ENCODE measurements around the gene AKAP12. TPM values are rescaled to one million over a fixed set of nuclear protein-coding genes. Genes with fewer than 3 reads are reported as not detected.
A peak's percentile ranks its signal among the peaks of the same experiment; 100 is the strongest.

Gene AKAP12
- total RNA-seq, 1 experiment from 2014 or later: 33.7 TPM

DNA sequence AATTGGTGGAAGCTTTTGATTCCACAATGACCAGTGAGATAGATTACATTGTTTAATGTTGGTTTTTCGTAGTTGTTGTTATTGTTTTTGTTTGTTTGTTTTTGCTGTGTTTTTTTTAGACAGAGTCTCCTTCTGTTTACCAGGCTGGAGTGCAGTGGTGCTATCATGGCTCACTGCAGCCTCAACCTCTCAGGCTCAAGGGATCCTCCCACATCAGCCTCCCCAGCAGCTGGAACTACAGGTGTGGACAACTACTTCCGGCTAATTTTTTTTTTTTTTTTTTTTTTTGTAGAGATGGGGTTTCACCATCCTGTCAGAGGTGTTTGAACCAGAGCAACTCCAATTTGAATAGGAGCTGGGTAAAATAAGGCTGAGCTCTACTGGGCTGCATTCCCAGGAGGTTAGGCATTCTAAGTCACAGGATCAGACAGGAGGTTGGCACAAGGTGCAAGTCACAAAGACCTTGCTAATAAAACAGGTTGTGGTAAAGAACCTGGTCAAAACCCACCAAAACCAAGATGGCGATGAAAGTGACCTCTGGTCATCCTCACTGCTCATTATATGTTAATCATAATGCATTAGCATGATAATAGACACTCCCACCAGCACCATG, 10.9 kb upstream of the AKAP12 start:
- no peaks in the 10 kb centered on the region for H3K36me3 ChIP-seq (replicated peaks; ENCODE audit: control insufficient read depth, insufficient read depth, low read length)
- no peak for DNase-seq
- H3K27me3 ChIP-seq (ENCODE audit: control insufficient read depth, insufficient read depth, low read length): no peaks in the 10 kb centered on the region

DNA sequence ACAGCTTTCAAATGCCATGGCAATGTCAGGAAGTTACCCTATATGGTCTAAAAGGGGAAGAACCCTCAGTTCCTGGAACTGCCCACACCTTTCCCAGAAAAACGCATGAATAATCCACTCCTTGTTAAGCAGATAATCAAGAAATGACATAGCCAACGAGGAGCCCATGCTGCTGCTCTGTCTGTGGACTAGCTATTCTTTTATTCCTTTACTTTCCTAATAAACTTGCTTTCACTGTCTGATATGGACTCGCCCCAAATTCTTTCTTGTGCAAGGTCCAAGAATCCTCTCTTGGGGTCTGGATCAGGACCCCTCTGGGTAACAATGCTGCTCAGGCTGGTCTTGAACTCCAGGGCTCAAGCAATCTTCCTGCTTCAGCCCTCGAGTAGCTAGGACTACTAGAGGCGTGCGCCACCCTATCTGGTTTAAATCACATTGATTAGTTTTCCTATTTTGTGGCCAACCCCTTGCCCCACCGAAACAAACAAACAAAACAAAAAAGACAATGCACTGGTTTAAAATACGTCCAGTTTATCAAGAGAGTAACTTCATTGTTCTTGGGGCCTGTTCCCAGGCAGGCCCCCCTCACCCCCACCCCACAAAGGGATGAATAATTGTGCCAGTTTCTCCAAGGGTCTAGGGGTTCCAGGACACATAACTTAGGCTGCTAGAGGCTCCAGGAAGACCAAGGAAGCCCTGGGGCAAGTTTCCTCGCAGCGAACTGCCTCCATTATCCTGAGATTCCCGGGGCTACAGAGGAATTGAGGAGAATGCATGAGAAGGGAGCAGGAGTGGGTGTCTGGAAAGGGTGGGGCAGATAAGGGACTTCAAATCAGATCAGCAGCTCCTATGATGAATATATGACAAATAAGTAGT, 10.1 kb upstream of the AKAP12 start:
- Histone ChIP-seq H3K36me3 (replicated peaks; ENCODE audit: control insufficient read depth, insufficient read depth, low read length) (no peaks in the 10 kb centered on the region), H3K27me3 (ENCODE audit: control insufficient read depth, insufficient read depth, low read length) (no peaks in the 10 kb centered on the region), H3K4me3 (ENCODE audit: insufficient read depth, low read depth, low read length) (no peak overlapping the region)
- DNase-seq: no peak

More for the DNA sequence above, 10.9 kb upstream of the AKAP12 start:
- H3K4me3 ChIP-seq (ENCODE audit: insufficient read depth, low read depth, low read length): no peak overlapping the region

DNA sequence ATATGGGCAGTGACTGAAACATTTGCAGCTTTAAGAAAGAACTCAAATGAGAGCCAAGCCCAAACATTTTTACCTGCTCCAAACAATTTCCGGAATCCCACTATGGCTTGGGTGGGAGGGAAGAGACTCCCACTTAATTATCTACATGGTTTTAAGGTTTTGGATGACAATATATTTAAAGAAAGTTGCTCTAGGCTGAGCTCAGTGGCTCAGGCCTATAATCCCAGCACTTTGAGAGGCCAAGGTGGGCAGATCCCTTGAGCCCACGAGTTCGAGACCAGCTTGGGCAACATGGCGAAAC, 9.5 kb upstream of the AKAP12 start:
- no peaks in the 10 kb centered on the region for H3K27me3 ChIP-seq (ENCODE audit: control insufficient read depth, insufficient read depth, low read length)
- DNase-seq: no peak
- no peaks in the 10 kb centered on the region for H3K36me3 ChIP-seq (replicated peaks; ENCODE audit: control insufficient read depth, insufficient read depth, low read length)
- H3K4me3 ChIP-seq (ENCODE audit: insufficient read depth, low read depth, low read length): no peak overlapping the region

DNA sequence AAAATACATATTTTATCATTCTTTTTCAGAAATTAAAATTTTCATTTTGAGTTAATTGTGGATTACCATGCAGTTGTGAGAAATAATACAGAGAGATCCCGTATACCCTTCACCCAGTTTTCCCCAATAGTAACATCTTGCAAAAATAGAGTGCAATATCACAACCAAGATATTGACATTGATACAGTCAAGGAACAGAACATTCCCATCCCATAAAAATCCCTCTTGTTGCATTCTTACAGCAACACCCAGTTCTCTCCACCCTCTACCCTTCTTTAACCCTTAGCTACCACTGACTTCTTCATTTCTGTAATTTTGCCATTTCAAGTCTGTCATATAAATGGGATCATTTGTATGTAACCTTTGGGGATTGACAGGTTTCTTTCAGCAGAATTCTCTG, 6.9 kb upstream of the AKAP12 start:
- Histone ChIP-seq H3K36me3 (replicated peaks; ENCODE audit: control insufficient read depth, insufficient read depth, low read length) (no peaks in the 10 kb centered on the region), H3K27me3 (ENCODE audit: control insufficient read depth, insufficient read depth, low read length) (no peaks in the 10 kb centered on the region), H3K4me3 (ENCODE audit: insufficient read depth, low read depth, low read length) (no peak overlapping the region)
- DNase-seq: no peak

DNA sequence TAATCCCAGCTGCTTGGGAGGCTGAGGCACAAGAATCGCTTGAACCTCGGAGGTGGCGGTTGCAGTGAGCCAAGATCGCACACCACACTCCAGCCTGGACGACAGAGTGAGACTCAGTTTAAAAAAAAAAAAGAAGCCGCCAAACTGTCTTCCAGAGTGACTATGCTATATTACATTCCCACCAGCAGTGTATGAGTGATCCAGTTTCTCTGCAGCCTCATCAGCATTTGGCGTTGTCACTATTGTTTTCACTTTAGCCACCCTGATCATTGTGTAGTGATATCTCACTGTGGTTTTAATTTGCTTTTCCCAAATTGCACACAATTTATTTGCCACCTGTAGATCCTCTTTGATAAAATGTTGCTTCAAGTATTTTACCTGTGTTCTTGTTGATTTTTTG, 6.0 kb upstream of the AKAP12 start:
- H3K4me3 ChIP-seq (ENCODE audit: insufficient read depth, low read depth, low read length): no peak overlapping the region

DNA sequence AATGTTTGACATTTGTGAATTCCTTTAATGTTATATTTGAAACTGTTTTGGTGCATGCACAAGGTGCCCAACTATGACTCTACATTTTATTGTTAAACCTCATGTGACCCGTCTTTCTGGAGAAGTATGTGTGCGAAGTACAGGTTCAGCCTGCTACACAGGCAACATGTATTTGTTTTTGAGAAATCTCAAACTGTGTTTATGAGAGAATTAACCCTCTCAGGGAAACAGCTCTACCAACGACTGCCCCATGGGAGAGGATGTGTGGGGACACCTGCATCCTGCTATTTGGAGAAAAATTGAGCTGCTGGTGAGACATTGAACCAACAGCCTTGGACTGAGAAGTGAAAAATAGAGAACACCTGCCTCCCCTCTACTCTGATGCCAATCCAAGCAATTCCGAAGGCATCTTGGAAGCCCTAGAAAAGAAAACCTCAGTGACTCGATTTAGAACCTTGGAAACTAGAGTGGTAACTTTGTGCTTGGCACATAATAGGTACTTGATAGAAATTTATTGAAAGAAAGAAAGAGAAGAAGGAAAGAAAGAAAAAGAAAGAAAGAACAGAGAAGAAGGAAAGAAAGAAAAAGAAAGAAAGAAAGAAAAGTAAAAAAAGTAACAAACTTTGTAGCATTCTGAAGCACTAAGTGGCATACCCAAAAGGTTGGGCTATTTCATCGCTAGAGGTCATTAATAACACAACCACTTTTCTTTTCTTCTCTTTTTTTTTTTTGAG, 2.9 kb upstream of the AKAP12 start:
- no peak overlapping the region for H3K4me3 ChIP-seq (ENCODE audit: insufficient read depth, low read depth, low read length)
- H3K36me3 ChIP-seq (replicated peaks; ENCODE audit: control insufficient read depth, insufficient read depth, low read length): no peaks in the 10 kb centered on the region
- DNase-seq: no peak
- no peaks in the 10 kb centered on the region; the same call in 1 of the 2 replicates for H3K27me3 ChIP-seq (ENCODE audit: control insufficient read depth, insufficient read depth, low read length)

More for the DNA sequence above, 6.0 kb upstream of the AKAP12 start:
- Histone ChIP-seq H3K36me3 (replicated peaks; ENCODE audit: control insufficient read depth, insufficient read depth, low read length) (no peaks in the 10 kb centered on the region), H3K27me3 (ENCODE audit: control insufficient read depth, insufficient read depth, low read length) (no peaks in the 10 kb centered on the region)
- DNase-seq: no peak

DNA sequence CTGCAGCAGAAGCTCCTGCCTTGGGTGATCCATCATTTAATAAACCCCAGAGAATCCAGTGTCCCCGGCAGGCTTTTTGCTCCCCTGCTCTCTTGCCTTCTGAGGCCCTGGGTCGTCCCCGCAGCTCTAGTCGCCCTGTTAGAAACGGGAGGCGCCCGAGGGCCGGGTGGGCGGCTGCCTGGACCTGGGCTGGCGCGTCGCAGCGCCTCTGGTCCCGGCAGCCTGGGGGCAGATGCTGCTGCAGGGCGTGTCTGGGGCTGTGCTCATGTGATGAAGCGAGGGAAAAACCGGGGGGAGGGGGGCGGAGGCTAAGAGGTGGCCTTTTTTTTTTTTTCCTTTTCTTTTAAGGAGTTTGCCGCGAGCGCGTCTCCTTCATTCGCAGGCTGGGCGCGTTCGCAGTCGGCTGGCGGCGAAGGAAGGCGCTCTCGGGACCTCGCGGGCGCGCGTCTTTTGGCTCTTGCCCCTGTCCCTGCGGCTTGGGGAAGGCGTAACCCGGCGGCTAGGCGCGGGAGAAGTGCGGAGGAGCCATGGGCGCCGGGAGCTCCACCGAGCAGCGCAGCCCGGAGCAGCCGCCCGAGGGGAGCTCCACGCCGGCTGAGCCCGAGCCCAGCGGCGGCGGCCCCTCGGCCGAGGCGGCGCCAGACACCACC, 394 bp downstream of the AKAP12 start:
- H3K27me3 ChIP-seq (ENCODE audit: control insufficient read depth, insufficient read depth, low read length): no peaks in the 10 kb centered on the region; the same call in 1 of the 2 replicates
- peak overlapping the region; percentile 88 for H3K4me3 ChIP-seq (ENCODE audit: insufficient read depth, low read depth, low read length)
- no peaks in the 10 kb centered on the region for H3K36me3 ChIP-seq (replicated peaks; ENCODE audit: control insufficient read depth, insufficient read depth, low read length)
- DNase-seq: peak; percentile 97

DNA sequence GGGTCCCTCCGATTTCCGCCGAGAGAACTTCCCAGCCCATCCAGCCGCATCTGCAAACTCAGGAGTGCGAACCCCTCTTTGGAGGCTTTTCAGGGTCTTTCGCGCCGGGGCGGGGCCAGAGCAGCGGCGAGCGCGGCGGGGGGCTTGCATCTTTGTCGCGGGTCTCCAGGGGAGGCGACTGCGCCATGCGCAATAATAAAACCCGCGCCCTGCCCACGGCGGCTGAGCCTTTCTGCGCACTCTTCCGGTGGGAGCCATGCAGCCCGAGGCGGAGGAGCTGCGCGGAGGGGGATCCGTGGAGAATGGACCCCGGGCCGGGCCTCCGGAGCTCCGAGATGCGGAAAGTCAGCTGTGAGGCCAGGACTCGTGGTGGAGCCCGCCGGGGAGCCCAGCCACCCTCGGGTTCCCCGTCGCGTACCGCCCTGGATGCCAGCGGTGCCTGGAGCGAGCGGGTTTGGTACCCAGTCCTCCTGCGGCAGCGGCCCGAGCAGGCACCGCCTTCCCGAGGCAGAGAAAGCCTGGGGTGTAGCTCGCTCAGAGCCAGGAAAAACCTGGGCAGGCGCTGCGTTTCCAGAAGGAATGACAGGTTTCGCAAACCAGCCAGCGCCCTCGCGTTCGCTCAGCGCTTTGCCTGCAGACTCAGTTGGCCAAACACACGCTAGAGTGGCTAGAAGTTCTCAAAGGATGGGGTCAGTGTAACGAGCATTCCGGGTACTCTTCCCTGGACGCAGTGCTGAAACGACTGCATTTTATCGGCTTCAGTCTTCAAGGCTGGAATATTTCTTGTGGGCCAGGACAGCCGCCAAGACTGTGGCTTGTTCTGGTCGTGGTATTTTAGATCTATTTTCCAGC, 1.2 kb downstream of the AKAP12 start:
- H3K4me3 ChIP-seq (ENCODE audit: insufficient read depth, low read depth, low read length): peak overlapping the region; percentile 88
- peak; percentile 79 for DNase-seq
- H3K27me3 ChIP-seq (ENCODE audit: control insufficient read depth, insufficient read depth, low read length): no peaks in the 10 kb centered on the region; the same call in 1 of the 2 replicates
- no peaks in the 10 kb centered on the region for H3K36me3 ChIP-seq (replicated peaks; ENCODE audit: control insufficient read depth, insufficient read depth, low read length)

DNA sequence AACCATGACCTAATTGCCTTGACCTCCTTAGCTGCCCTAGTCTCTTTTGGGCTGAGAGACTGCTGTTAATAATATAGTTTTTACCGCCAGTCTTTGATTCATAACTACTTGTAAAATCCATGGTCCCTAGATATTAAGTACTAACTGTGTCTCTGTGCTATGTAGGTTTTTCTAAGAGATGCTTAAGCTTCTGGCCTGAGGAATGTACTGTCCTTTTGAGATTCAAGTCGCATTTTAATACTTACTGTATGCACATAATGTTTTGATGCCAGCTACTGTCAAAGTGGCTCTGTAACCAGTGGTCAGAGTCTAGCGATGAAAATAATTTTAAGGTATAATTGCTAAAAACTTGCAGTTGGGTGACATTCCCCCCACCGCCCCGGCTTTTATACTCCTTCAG, 2.1 kb downstream of the AKAP12 start:
- no peaks in the 10 kb centered on the region; the same call in 1 of the 2 replicates for H3K27me3 ChIP-seq (ENCODE audit: control insufficient read depth, insufficient read depth, low read length)
- H3K36me3 ChIP-seq (replicated peaks; ENCODE audit: control insufficient read depth, insufficient read depth, low read length): no peaks in the 10 kb centered on the region
- no peak for DNase-seq
- no peak overlapping the region for H3K4me3 ChIP-seq (ENCODE audit: insufficient read depth, low read depth, low read length)

DNA sequence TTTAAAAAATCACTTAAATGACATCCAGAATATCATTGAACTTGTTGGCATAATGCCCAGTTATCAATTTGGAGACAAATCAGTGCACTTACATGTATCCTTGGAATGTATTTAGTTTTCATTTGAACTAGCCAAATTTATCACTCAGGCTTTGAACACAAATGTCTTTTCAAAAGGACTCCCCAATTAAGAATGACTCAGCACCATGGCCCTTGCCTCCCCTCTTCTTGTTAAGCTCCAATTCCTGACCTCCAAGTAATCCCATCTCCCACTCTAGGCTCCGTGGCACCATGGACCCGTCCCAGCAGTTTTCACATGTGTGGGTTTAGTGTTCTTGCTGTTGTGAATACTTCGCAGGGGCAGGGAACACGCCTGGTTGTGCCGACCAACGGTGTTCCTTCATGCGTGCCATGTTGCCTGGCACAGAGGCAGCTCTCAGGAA, 2.7 kb downstream of the AKAP12 start:
- H3K36me3 ChIP-seq (replicated peaks; ENCODE audit: control insufficient read depth, insufficient read depth, low read length): no peaks in the 10 kb centered on the region; the same call in 1 of the 2 replicates
- no peak for DNase-seq
- H3K4me3 ChIP-seq (ENCODE audit: insufficient read depth, low read depth, low read length): no peak overlapping the region
- H3K27me3 ChIP-seq (ENCODE audit: control insufficient read depth, insufficient read depth, low read length): no peaks in the 10 kb centered on the region; the same call in 1 of the 2 replicates

DNA sequence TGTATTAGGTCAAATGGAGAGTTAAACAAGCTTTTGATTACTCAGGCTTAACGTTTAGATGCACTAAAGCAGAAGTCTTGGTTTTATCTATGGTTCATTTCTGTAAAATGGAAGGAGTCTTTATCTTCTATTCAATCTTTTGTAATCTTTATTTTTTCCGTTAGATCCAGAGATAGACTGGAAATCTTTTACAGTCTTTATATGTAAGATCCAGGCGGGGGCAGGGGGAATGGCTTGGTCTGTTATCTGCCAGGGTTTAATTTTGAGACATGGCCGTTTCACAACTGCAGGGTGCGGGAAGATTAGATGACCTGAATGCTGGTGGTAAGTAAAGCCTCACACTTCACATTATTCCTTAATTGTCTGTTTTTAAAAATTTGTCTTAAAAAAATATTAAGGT, 3.7 kb downstream of the AKAP12 start:
- no peak for DNase-seq
- H3K4me3 ChIP-seq (ENCODE audit: insufficient read depth, low read depth, low read length): no peak overlapping the region
- no peaks in the 10 kb centered on the region; the same call in 1 of the 2 replicates for H3K27me3 ChIP-seq (ENCODE audit: control insufficient read depth, insufficient read depth, low read length)
- no peaks in the 10 kb centered on the region; the same call in 1 of the 2 replicates for H3K36me3 ChIP-seq (replicated peaks; ENCODE audit: control insufficient read depth, insufficient read depth, low read length)

DNA sequence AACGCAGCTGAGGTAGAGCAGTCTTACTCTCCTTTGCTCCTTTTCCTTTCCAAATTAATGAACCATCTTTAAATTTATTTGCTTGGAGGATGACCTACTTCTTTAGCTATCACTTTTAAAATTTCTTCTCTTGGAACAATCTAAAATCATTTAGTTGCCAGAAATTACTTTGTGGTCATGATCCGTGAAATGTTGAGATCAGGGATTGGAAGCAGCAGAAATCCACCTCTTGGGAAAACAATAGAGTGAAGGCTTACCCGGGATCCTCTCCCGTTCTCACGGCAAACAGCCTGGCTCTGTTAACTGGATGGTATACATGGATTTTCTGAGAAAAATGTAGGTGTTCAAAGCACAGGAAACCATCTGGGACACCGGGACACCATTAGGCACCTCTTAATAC, 7.7 kb downstream of the AKAP12 start:
- Histone ChIP-seq H3K4me3 (ENCODE audit: insufficient read depth, low read depth, low read length) (no peak overlapping the region), H3K36me3 (replicated peaks; ENCODE audit: control insufficient read depth, insufficient read depth, low read length) (no peaks in the 10 kb centered on the region; the same call in 1 of the 2 replicates), H3K27me3 (ENCODE audit: control insufficient read depth, insufficient read depth, low read length) (no peaks in the 10 kb centered on the region)
- DNase-seq: no peak

DNA sequence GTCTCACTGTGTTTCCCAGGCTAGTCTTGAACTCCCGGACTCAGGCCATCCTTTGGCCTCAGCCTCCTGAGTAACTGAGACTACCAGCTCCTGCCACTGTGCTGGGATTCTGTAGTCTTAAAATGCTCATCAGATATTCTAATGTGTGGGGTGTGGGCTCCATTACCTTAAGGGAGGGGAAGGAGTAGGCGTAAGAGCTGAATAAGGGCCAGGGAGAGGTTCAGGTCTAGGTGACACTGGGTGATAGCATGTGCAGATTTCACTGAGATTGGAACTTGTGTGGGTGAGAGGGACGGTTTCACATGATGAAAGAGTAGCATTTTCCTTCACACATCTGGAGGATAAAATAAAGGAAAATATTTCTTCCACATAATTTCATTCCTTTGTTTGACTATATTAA, 8.5 kb downstream of the AKAP12 start:
- Histone ChIP-seq H3K4me3 (ENCODE audit: insufficient read depth, low read depth, low read length) (no peak overlapping the region), H3K36me3 (replicated peaks; ENCODE audit: control insufficient read depth, insufficient read depth, low read length) (no peaks in the 10 kb centered on the region; the same call in 1 of the 2 replicates), H3K27me3 (ENCODE audit: control insufficient read depth, insufficient read depth, low read length) (no peaks in the 10 kb centered on the region)
- DNase-seq: no peak

All from H7 (cell line).